ENCODE measurements around the gene TMED1. TPM values are rescaled to one million over a fixed set of nuclear protein-coding genes. Genes with fewer than 3 reads are reported as not detected.

The TMED1 gene
- total RNA-seq, 1 experiment from 2014 or later: 52.9 TPM

GRCh38 chr19:10831987-10832938 is 3.7 kb downstream of the TMED1 start:
- no peak for DNase-seq (ENCODE audit: low read depth)

- no peak for DNase-seq (ENCODE audit: low read depth)
These were observed 4.9 kb downstream of the TMED1 start for GRCh38 chr19:10830931-10831779.

- no peak for DNase-seq (ENCODE audit: low read depth)
These were observed 5.6 kb downstream of the TMED1 start for GRCh38 chr19:10830370-10830769.

- no peak for DNase-seq (ENCODE audit: low read depth)
These were observed 6.0 kb downstream of the TMED1 start for GRCh38 chr19:10829967-10830366.

GRCh38 chr19:10828981-10829821 is 6.8 kb downstream of the TMED1 start:
- no peak for DNase-seq (ENCODE audit: low read depth)

GRCh38 chr19:10826846-10827245 is 9.2 kb downstream of the TMED1 start:
- no peak for DNase-seq (ENCODE audit: low read depth)

GRCh38 chr19:10826231-10826630 is 9.8 kb downstream of the TMED1 start:
- DNase-seq (ENCODE audit: low read depth): no peak

- DNase-seq (ENCODE audit: low read depth): no peak
These were observed 12.3 kb downstream of the TMED1 start for GRCh38 chr19:10823690-10824089.

GRCh38 chr19:10820173-10820572 is 15.8 kb downstream of the TMED1 start:
- no peak for DNase-seq (ENCODE audit: low read depth)

- DNase-seq (ENCODE audit: low read depth): no peak
These were observed 16.6 kb downstream of the TMED1 start for GRCh38 chr19:10819124-10820060.

GRCh38 chr19:10818301-10819123 is 17.5 kb downstream of the TMED1 start:
- DNase-seq (ENCODE audit: low read depth): no peak

GRCh38 chr19:10817291-10818038 is 18.5 kb downstream of the TMED1 start:
- DNase-seq (ENCODE audit: low read depth): peak; percentile 68

GRCh38 chr19:10816691-10817090 is 19.3 kb downstream of the TMED1 start:
- no peak for DNase-seq (ENCODE audit: low read depth)

GRCh38 chr19:10815969-10816644 is 19.9 kb downstream of the TMED1 start:
- DNase-seq (ENCODE audit: low read depth): peak; percentile 14

- DNase-seq (ENCODE audit: low read depth): no peak
These were observed 20.9 kb downstream of the TMED1 start for GRCh38 chr19:10815007-10815536.

- DNase-seq (ENCODE audit: low read depth): peak; percentile 88
These were observed 23.1 kb downstream of the TMED1 start for GRCh38 chr19:10812902-10813404.

GRCh38 chr19:10812196-10812595 is 23.8 kb downstream of the TMED1 start:
- DNase-seq (ENCODE audit: low read depth): no peak

All from LHCN-M2 (cell line).